ENCODE data around the gene NF1.
"Not testable (repeated sequence)": the region's sequence is repeated elsewhere in the genome, so short reads cannot be mapped to it uniquely, and the experiment has no call there.

NF1 gene

DNA sequence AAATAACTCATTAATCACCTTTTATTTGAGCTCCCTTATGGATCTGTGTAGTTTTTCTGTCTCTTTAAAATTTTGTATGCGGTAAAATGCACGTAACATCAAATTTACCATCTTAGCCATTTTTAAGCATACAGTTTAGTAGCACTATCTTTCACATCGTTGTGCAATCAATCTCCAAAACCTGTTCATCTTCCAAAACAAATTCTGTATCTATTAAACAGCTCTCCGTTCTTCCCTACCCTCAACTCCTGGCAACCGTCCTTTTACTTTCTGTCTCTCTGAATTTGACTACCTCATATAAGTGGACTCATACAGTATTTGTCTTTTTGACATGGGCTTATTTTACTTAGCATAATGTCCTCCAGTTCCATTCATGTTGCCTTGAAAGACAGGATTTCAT, 100.5 kb downstream of the NF1 start:
- no peak for DNase-seq

DNA sequence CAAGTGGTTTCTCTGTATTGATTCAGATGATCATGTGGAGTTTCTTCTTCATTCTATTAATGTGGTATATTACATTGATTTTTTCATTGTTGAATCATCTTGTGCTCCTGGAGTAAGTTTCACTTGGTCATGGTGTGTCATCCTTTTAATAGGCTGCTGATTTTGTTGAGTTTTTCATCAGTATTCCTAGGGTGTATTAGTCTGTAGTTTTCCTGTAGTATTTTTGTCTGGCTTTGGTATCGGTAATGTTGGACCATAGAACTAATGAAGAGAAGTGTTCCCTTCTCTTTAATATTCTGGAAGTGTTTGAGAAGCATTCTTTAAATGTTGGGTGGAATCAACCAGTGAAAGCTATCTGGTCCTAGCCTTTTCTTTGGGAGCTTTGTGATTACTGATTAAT, 103.2 kb downstream of the NF1 start:
- no peak for DNase-seq

DNA sequence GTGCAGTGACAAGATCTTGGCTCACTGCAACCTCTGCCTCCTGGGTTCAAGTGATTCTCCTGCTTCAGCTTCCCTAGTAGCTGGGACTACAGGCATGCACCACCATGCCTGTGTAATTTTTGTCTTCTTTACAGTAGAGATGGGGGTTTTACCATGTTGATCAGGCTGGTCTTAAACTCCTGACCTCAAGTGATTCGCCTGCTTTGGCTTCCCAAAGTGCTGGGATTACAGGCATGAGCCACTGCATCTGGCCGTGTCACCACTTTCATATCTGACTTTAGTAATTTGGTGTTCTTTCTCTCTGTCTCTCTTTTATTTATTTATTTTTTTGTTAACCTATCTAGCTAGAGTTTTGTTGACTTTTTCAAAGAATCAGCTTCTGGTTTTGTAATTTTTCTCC, 103.9 kb downstream of the NF1 start:
- not testable (repeated sequence) for DNase-seq

DNA sequence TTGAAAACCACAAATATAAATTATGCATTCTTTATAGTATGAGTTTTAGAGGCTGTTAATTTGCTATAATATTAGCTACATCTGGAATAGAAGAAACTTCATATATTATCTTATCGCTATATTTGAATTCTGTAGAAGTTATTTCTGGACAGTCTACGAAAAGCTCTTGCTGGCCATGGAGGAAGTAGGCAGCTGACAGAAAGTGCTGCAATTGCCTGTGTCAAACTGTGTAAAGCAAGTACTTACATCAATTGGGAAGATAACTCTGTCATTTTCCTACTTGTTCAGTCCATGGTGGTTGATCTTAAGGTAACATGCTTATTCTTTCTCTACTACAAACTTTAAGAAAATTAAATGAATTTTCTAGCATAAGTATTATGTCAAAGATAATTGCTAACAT, 105.5 kb downstream of the NF1 start:
- no peak for DNase-seq

DNA sequence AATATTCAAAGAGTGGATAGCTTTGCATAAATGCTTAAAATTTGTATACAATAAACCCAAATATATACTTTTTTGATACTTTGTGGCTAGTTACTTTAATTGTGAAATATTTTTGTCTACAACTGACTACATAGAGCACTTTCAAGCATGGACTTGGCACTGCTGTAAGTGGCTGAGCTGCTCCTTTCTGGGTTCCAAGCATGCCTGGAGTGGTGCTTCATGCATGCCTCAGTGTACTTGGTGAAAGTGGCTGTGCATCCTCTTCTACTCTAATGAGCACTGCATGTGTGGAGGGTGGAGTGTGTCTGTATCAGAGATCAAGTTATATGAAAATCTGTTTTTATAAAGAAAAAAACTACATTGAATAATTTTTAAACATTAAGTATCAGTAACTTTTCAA, 108.2 kb downstream of the NF1 start:
- no peak for DNase-seq

DNA sequence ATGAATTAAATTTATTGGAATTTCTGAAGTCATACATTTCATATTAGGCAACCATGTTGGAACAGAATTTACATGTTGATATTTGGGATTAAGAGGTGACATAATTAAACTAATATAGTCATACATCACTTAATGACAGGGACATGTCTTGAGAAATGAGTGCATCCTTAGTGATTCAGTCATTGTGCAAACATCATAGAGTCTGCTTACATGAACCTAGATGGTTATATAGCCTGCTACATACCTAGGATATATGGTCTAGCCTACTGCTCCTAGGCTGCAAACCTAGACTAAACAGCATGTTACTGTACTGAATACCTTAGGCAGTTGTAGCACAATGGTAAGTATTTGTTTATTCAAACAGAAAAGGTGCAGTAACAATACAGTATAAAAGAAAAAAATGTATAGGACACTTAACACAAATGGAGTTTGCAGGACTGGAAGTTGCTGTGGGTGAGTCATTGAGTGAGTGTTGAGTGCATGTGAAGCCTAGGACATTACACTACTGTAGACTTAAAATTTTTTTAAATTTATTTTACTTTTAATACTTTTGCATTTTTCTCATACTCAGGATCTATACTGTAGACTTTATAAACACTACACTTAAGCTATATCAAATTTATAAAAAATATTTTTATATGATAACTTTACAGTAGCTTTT, 116.7 kb downstream of the NF1 start:
- no peak for DNase-seq

DNA sequence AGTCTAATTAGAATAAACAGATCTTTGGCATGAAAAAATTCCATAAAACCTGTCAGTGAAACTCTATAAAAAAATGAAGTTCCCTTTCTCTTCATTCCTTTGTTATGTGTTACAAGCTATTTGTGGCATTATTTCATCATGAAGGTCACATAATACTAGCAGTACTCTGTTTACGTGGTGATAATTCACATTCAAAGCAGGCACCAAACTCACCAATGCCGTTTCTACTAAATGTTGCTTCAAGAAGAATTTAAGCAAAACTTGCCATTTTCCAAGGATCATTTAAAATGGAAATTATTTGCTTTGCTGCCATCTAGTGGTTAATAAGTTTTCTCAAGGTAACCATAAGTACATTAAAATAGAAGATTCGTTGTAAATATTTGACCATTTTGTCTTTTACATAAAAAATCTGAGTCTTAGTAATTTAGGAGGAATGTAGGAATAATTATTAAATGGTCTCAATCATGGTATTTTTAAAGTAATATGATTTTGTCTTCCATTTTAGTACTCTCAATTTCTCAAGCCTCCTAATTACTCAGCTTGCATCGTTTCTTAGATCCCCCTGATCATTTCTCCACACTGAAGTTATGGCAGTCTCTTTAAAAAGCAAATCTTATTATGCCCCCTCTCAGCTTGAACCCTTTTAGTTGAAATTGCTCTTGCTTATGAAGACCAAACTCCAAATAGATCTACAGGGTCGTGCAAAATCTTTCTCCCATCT, 121.4 kb downstream of the NF1 start:
- DNase-seq: peak; percentile 17

DNA sequence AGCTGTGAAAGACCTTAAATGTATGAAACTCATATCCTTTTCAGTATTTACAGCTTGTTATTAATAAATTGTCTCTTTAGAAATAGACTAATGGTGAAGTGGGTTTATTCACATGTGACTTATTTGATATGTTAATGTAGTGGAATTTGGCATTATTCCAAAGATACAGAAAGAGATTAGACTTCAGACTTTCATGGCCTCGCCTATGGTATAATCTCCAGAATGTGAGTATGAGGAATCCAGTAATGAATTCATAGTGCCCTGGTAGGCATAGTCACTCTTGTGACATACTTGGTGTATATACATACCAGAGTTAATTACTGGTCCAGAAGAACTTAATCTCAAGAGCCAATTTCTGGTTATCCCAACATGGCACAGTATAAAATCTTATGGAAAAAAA, 129.6 kb downstream of the NF1 start:
- no peak for DNase-seq

DNA sequence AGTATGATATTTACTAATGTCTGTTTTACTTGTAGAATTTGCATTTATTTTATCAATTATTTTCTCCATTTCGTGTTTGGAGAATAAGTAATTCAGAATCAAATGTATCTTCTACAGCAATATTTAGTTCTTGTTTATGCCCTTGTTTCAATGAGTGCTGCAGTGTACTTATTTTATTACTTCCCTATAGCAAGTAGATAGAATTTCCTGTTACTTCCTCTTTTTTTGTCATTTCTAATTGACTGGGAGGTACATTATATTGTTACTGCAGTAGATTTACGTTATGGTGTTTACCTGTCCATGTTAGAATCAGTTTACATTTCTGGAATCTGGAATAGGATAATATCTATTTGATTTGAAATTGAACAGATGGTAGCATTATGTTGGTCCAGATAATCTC, 131.1 kb downstream of the NF1 start:
- no peak for DNase-seq

DNA sequence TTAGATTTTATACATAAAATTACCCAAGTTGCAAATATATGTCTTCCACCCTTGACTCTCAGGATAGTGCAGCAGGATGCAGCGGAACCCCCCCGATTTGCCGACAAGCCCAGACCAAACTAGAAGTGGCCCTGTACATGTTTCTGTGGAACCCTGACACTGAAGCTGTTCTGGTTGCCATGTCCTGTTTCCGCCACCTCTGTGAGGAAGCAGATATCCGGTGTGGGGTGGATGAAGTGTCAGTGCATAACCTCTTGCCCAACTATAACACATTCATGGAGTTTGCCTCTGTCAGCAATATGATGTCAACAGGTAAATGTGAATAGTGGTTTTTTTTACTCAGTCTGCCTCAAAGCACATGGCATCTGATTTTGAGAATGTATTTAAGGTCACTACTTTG, 131.6 kb downstream of the NF1 start:
- DNase-seq: no peak

DNA sequence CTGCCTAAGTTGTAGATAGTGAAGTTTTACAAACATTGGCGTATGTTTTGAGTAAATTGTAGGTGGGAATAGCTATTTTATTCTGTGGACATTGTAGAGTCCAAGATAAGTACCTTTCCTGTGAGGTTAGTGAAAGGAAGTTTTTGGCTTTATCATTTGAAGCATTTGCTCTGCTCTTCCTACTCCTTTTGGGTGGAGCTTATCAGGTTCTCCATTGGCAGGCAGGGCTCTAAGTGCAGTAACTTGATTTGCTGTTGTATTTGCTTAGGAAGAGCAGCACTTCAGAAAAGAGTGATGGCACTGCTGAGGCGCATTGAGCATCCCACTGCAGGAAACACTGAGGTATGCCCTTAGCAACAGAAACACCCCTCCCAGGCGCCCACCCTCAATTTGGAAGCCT, 132.2 kb downstream of the NF1 start:
- DNase-seq: no peak

DNA sequence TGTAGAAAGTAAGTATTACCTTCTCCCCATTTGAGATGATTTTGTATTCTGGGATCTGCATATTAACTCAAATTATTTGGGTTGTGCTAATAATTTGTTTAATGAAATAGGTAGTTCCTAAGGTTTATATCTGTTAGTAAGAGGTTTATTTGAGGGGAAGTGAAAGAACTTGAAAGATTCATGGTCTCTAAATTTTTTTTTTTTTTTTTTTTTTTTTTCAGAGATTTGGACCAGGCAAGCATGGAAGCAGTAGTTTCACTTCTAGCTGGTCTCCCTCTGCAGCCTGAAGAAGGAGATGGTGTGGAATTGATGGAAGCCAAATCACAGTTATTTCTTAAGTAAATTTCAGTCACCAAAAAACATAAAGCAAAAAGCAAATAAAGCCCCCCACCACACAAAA, 137.1 kb downstream of the NF1 start:
- DNase-seq: no peak

DNA sequence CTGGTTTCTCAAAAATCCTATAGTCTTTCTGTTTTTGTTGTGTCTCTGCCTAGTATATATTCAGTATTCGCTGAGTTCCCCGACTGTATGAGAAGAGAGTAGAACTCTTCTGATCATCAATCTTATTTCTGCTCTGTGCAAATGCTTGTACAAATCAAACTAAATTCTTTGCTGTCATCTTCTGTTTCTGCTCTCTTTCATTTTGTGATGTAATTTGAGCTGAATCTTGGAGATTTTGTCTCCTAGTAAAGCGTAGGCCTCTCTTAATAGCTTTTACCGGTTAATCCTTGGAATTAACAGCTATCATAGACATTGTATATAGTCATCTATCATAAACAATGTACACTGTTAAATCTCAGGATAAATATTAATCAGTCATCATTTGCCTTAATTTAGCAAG, 140.3 kb downstream of the NF1 start:
- DNase-seq: no peak

DNA sequence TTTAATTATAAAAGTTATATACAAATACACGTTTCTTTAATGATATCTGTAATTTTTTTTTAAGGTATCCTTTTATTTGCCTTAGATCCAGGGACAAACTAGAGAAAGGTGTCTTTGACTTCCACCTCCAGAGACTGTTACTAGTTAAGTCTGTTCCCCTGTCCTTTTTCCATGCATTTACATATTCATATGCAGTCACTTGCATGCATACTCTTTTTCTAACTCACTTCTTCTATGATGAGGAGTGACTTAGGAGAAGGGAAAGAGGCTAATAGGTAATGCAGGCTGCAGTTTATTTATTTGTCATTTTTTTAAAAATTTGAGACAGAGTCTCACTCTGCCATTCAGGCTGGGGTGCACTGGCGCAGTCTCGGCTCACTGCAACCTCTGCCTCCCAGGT, 141.4 kb downstream of the NF1 start:
- no peak for DNase-seq

DNA sequence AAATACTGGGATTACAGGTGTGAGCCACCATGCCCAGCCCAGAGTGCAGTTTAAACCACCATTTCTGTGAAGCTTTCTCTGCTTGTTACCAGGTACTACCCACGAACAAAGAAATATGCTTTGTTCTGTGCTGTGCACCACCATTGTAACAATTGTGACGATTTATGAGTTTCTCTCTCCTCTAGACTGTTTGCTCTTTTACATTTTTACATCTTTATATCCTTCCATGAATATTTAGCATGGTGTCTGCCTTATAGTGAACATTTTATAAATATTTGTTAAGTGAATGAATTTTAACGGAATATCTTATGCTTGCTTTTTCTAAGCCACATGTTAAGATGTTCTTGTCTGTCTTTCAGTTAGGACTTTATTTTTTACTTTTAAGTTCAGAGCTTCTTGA, 141.9 kb downstream of the NF1 start:
- DNase-seq: no peak

DNA sequence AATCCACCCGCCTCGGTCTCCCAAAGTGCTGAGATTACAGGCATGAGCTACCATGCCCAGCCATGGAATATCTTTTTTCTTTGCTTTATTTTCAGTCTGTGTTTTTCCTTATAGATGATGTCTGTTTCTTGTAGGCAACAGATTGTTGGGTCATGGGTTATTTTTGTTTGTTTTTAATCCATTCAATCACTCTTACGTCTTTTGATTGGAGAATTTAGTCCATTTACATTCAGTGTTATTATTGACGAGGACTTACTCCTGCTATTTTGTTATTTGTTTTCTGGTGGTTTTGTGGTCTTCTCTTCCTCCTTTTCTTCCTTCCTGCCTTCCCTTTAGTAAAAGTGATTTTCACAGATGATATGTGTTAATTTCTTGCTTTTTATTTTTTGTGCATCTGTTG, 146.3 kb downstream of the NF1 start:
- no peak for DNase-seq

DNA sequence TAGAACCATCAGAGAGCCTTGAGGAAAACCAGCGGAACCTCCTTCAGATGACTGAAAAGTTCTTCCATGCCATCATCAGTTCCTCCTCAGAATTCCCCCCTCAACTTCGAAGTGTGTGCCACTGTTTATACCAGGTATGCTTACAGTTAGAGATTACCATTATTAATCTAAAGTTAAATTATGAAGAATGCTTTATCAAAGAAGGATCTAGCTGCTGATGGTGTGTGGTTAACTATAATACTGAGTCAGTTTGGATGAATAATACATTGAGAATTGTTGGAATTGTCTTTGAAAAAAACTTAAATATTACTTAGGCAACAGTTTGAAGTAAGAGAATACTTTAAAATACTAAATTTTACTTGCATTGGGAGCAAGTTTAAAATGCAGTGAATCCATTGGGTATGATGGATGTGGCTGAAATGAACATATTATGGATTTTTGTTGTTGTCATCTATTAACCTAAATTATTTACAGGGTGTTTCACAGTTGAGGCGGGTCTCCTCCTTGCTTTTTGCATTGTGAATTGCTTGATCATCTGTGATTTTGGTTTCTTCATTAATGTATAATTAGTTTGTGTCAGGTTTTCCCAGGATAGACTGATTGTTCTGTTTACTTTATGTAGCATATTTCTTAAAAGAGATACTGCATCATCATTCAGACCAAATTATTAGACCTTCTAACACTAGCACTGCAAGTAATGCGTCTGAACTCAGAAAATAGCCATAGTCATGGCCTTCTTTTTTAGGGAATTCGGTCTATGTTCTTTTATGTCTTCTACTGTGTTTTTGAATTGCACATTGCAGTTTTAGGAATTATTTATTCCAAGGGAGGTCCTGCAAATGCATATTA, 154.4 kb downstream of the NF1 start:
- DNase-seq: no peak

DNA sequence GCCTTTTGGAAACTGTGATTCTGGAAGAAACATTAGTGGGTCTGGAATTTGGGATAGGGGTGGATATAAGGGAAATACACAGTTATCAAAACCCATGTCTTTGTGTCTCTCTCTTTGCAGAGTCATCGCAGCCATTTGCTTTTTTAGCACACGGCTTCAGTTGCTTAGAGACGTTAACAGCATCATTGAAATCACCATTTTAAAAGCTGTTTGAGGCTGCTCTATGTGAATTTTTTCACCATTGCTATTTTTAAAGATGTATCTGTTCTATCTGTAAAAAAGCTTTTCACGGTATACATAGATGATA, 155.0 kb downstream of the NF1 start:
- no peak for DNase-seq

DNA sequence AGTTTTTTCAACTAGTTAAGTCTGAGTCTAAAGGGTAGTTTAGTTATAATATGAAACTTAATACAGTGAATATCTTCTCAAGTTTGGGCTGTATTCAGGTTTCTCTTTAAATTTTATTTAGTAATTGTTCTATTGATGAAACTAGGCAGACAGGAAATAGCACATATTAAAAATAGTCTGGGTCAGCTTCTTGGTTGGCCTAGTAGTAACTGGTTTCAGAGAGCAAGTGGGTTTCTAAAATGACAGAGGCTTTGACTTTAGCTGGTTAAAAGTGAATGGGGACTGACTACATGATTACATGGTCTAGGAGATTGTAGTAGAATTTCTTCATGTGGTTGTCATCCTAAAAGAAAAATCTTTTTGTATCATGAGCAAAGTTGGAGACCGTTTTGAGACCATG, 155.5 kb downstream of the NF1 start:
- no peak for DNase-seq

DNA sequence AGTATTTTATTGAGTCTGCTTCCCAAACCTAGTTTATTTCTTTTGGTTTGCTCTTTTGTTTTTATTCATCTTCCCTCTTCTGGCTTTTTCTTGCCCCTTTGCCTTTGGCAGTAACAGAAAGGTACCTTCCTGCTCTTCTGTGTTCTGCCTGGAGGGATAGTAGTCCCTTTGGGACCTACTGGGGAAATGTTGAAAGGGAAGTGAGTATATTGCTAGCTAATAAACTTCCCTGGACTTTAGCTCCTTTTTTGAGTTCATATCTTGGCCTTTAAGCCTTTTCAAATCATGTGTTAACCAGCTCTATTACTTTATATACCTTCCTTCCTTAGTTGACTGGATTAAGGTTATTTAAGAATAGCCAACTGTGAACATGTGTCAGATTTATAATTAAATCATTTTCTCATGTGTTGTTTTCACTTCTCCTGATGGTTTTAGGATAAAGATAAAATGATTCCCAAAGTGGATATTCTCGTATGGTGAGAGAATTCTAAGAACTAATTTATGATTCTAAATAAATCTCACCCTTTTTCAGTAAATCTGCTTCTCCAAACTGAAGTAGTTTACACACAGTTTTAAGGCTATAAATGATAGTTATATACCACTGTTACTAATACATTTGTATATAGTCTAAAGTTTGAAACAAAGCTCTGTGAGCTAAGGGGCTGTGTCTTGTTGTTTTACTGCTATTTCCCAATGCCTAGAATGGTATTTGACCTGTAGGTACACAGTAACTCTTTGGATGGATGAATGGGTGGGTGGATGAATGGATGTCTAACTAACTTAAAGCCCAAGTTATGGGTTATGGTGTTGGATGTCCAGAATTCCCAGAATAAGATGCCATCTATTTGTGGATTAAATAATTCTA, 156.6 kb downstream of the NF1 start:
- DNase-seq: no peak

DNA sequence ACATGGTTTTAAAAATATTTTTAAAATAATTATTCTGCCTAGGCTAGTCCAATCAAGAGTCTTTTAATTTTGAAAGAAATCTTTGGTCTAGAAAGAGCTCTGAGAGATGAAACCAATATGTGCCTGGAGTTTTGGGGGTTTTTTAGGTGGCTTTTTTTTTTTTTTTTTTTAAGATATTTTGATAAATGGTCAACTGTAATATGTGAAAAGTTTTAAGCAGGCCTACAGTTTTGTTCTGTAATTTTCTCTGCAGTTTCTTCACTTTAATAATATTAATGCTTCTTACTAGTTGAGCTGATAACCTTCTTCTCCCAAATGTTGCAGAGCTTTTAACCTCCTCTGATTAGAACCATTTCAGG, 157.2 kb downstream of the NF1 start:
- no peak for DNase-seq

DNA sequence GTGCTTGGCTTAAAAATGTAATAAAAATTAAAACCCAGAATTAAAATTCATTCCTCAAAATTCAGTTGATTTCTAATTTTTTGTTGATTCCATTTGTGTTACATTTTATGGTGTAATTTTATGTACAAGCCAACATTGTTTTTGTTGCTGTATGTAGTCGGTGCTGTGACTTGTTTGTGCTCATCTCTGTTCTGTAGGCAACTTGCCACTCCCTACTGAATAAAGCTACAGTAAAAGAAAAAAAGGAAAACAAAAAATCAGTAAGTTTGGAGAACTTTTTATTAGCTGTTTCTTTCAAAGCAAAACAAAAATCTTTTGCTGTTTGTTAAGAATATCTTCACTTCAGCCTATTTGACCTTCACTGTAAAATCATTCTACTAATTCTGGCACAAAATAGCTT, 158.0 kb downstream of the NF1 start:
- DNase-seq: no peak

DNA sequence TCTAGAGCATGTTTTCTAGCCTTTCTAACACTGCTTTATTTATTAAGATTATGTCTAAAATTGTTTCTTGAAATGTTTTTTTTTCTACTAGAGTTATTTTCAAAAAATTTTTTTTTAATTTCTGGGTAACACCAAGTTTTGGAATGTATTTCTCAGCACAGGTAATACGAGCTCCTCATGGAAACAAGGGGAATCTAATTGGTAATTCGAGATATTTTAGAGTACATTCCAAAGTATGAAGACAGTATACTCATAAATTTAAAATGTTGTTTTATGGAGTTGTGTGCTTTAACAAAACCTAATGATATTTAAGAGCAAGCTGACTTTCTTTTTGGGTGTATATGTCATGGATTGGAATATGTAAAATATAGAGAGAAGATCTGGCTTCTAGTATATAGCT, 159.9 kb downstream of the NF1 start:
- DNase-seq: no peak

DNA sequence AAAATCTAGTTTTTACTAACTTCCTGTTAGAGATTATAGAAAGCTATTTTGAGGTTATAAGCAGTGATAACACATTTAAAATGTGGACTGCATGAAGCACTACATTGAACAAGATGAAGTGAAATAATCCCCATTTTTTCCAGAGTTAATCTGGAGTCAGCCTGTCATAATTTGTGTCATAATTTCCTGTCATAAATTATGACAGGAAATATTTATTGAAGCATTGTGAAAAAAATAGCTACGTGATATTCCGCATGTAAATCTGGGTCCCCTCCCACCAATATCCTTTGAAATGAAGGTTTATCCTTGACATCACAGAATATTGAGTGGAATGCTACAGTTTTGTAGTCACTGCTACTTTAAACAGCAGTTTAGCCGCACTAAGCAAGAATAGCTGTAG, 162.2 kb downstream of the NF1 start:
- no peak for DNase-seq
